Measurements from ENCODE around the gene EI24. TPM values are rescaled to one million over a fixed set of nuclear protein-coding genes. Genes with fewer than 3 reads are reported as not detected.
A peak's percentile ranks its signal among the peaks of the same experiment; 100 is the strongest.

EI24 gene
- total RNA-seq, 1 experiment from 2014 or later: 100 TPM

GRCh38 chr11:125579811-125580210, 10.5 kb downstream of the EI24 start:
- peak; percentile 60 for DNase-seq (ENCODE audit: low read depth)

- DNase-seq (ENCODE audit: low read depth): no peak
Observed at GRCh38 chr11:125583496-125583895, 14.2 kb downstream of the EI24 start.

GRCh38 chr11:125585487-125585886, 16.2 kb downstream of the EI24 start:
- DNase-seq (ENCODE audit: low read depth): no peak

- DNase-seq (ENCODE audit: low read depth): no peak
Observed at GRCh38 chr11:125586623-125587022, 17.3 kb downstream of the EI24 start.

- no peak for DNase-seq (ENCODE audit: low read depth)
Observed at GRCh38 chr11:125587480-125587879, 18.2 kb downstream of the EI24 start.

- DNase-seq (ENCODE audit: low read depth): no peak
Observed at GRCh38 chr11:125588505-125588904, 19.2 kb downstream of the EI24 start.

- no peak for DNase-seq (ENCODE audit: low read depth)
Observed at GRCh38 chr11:125591649-125592304, 22.5 kb downstream of the EI24 start.

GRCh38 chr11:125592305-125593113, 23.2 kb downstream of the EI24 start, which contains the start of gene STT3A:
Gene STT3A (plus strand): TSS chr11:125592852. CDS start chr11:125595916, 3,064 bp downstream.
- DNase-seq (ENCODE audit: low read depth): peak; percentile 100

- peak; percentile 58 for DNase-seq (ENCODE audit: low read depth)
Observed at GRCh38 chr11:125593114-125593820, 24.0 kb downstream of the EI24 start.

GRCh38 chr11:125594958-125595357, 25.7 kb downstream of the EI24 start:
- DNase-seq (ENCODE audit: low read depth): no peak

GRCh38 chr11:125600663-125601062, 31.4 kb downstream of the EI24 start:
- DNase-seq (ENCODE audit: low read depth): no peak

- no peak for DNase-seq (ENCODE audit: low read depth)
Observed at GRCh38 chr11:125603207-125603606, 33.9 kb downstream of the EI24 start.

GRCh38 chr11:125605417-125605816, 36.1 kb downstream of the EI24 start:
- DNase-seq (ENCODE audit: low read depth): no peak

GRCh38 chr11:125609545-125609944, 40.3 kb downstream of the EI24 start:
- no peak for DNase-seq (ENCODE audit: low read depth)

GRCh38 chr11:125618383-125618782, 49.1 kb downstream of the EI24 start:
- DNase-seq (ENCODE audit: low read depth): no peak

- peak; percentile 57 for DNase-seq (ENCODE audit: low read depth)
Observed at GRCh38 chr11:125621995-125622394, 52.7 kb downstream of the EI24 start.

GRCh38 chr11:125623064-125623463, 53.8 kb downstream of the EI24 start:
- no peak for DNase-seq (ENCODE audit: low read depth)

- DNase-seq (ENCODE audit: low read depth): no peak
Observed at GRCh38 chr11:125624756-125625213, 55.5 kb downstream of the EI24 start, which contains the start of gene CHEK1. Gene CHEK1 (plus strand): TSS chr11:125625163. CDS start chr11:125626769, 1,606 bp downstream.

- no peak for DNase-seq (ENCODE audit: low read depth)
Observed at GRCh38 chr11:125625225-125625629, 56.0 kb downstream of the EI24 start.

GRCh38 chr11:125625630-125626287, 56.5 kb downstream of the EI24 start:
- DNase-seq (ENCODE audit: low read depth): peak; percentile 91

- peak; percentile 93 for DNase-seq (ENCODE audit: low read depth)
Observed at GRCh38 chr11:125626288-125626950, 57.1 kb downstream of the EI24 start.
